Neural progenitor cell (in vitro differentiated cells): Measurements from ENCODE around the gene WASHC2A.
"Not testable (repeated sequence)": the region's sequence is repeated elsewhere in the genome, so short reads cannot be mapped to it uniquely, and the experiment has no call there.

ENCODE experiments used
- CTCF ChIP-seq: fragments of 200-600 bp; sonication (generic); IDR thresholded peaks from 2 replicates; pipeline ENCODE4 v1.5.1; 2017; ENCODE audit warnings: antibody characterized with exemption, mild to moderate bottlenecking
- EZH2 ChIP-seq: fragments of 200-600 bp; sonication (generic); IDR thresholded peaks from 2 replicates; pipeline ENCODE4 v1.6.1; 2017; ENCODE audit warnings: antibody characterized with exemption, mild to moderate bottlenecking, moderate library complexity

GRCh38 chr10:50092928-50093327, 25.2 kb downstream of the WASHC2A start:
- not testable (repeated sequence) for TF ChIP-seq CTCF, EZH2
